Endothelial cell of umbilical vein (primary cell): ENCODE measurements around the gene PRKAG1. TPM values are rescaled to one million over a fixed set of nuclear protein-coding genes. Genes with fewer than 3 reads are reported as not detected.

Source experiments
- BruUV-seq: library from RNA; stranded (reverse); fragments of 400-500 nt; replicated peaks from 2 replicates; lab custom pipeline; 2021; lab: Mats Ljungman, UMichigan
- CTCF ChIA-PET: fragments of 300-600, 350-600 bp; sonication (Branson Sonifier 250); formaldehyde crosslinking; loops from one replicate; lab custom pipeline; 2021; ENCODE audit warnings: antibody characterized with exemption, inconsistent platforms; lab: Charles Lee
- POLR2A ChIA-PET: fragments of 300-600, 350-600 bp; sonication (Branson Sonifier 250); formaldehyde crosslinking; loops from one replicate; lab custom pipeline; 2021; ENCODE audit warnings: antibody characterized with exemption, inconsistent platforms; lab: Charles Lee
- DNase-seq: peaks from one replicate; pipeline ENCODE4 v3.0.0-alpha.2; 2011; ENCODE audit warnings: low read depth, low spot score
- FAIRE-seq: peaks from 2 replicates; lab custom pipeline; 2011; peaks lifted over from hg19 to GRCh38; lab: Jason Lieb, UNC
- H2AFZ ChIP-seq: 2 replicates; pipeline ENCODE4 v1.6.0; 2012; ENCODE audit warnings: low read depth, low read length, control low read depth, inconsistent platforms
- H3K27ac ChIP-seq: 2 replicates; pipeline ENCODE4 v1.5.1; 2011; ENCODE audit warnings: low read depth, mild to moderate bottlenecking, control low read depth, low read length, moderate library complexity; ENCODE audit not compliant: insufficient read depth
- H3K27me3 ChIP-seq, 2 experiments: 2 replicates each; pipeline versions ENCODE4 v1.6.0 to v1.6.1; 2011; ENCODE audit warnings: low read length in 2 of 2, mixed read lengths in 1 of 2; ENCODE audit not compliant: control insufficient read depth in 2 of 2, insufficient read depth in 2 of 2
- H3K36me3 ChIP-seq, 2 experiments: 2 replicates in 1 of 2; 3 replicates in 1 of 2; pipeline ENCODE4 v1.5.1; 2011; ENCODE audit warnings: low read length in 2 of 2, mild to moderate bottlenecking in 1 of 2, moderate library complexity in 1 of 2; ENCODE audit not compliant: control insufficient read depth in 2 of 2, insufficient read depth in 2 of 2; ENCODE audit errors: extremely low read depth in 1 of 2
- H3K4me1 ChIP-seq: 3 replicates; pipeline ENCODE4 v1.5.1; 2011; ENCODE audit warnings: mild to moderate bottlenecking, low read length; ENCODE audit not compliant: control insufficient read depth, insufficient read depth; ENCODE audit errors: extremely low read depth
- H3K4me2 ChIP-seq: 2 replicates; pipeline ENCODE4 v1.6.1; 2011; ENCODE audit warnings: low read length, control low read depth, mixed read lengths; ENCODE audit not compliant: insufficient read depth
- H3K4me3 ChIP-seq, 3 experiments: fragments of 200-600 bp in 1 of 3; sonication (generic), shearing (Covaris generic) in 1 of 3; replicated peaks in 1 of 3; 2 replicates each; pipeline ENCODE4 v1.5.1; 2011 to 2016; ENCODE audit warnings: control low read depth in 3 of 3, low read length in 3 of 3, mild to moderate bottlenecking in 2 of 3, inconsistent platforms in 1 of 3, low read depth in 1 of 3, moderate library complexity in 1 of 3; ENCODE audit not compliant: insufficient read depth in 1 of 3
- H3K79me2 ChIP-seq: 2 replicates; pipeline ENCODE4 v1.6.0; 2012; ENCODE audit warnings: low read length, inconsistent platforms; ENCODE audit not compliant: control insufficient read depth, insufficient read depth
- H3K9ac ChIP-seq: replicated peaks from 2 replicates; pipeline ENCODE3; 2011; ENCODE audit warnings: low read length, control low read depth; ENCODE audit not compliant: insufficient read depth; ENCODE audit errors: extremely low read depth
- H3K9me1 ChIP-seq: replicated peaks from 3 replicates; pipeline ENCODE4 v1.6.0; 2011; ENCODE audit warnings: mild to moderate bottlenecking, low read length; ENCODE audit not compliant: control insufficient read depth, insufficient read depth; ENCODE audit errors: extremely low read depth
- H3K9me3 ChIP-seq: replicated peaks from 2 replicates; pipeline ENCODE4 v1.5.1; 2012; ENCODE audit warnings: low read length, inconsistent platforms; ENCODE audit not compliant: control insufficient read depth, insufficient read depth
- H4K20me1 ChIP-seq: replicated peaks from 2 replicates; pipeline ENCODE3; 2011; ENCODE audit warnings: mild to moderate bottlenecking, low read length; ENCODE audit not compliant: control insufficient read depth, insufficient read depth; ENCODE audit errors: extremely low read depth
- EZH2 ChIP-seq: IDR thresholded peaks from 2 replicates; pipeline ENCODE4 v1.6.1; 2012; ENCODE audit warnings: borderline replicate concordance, low read depth, mild to moderate bottlenecking, moderate library complexity, low read length, inconsistent platforms; ENCODE audit not compliant: severe bottlenecking
- FOS ChIP-seq: IDR thresholded peaks from 2 replicates; pipeline ENCODE4 v1.6.1; 2011; ENCODE audit warnings: mild to moderate bottlenecking, low read length, moderate library complexity, borderline replicate concordance; ENCODE audit not compliant: insufficient read depth
- GATA2 ChIP-seq: IDR thresholded peaks from 2 replicates; pipeline ENCODE4 v1.7.0; 2011; ENCODE audit warnings: low read depth, mild to moderate bottlenecking, moderate library complexity, mixed read lengths, low read length; ENCODE audit not compliant: insufficient read length, insufficient read depth
- JUN ChIP-seq: IDR thresholded peaks from 2 replicates; pipeline ENCODE4 v1.6.1; 2011; ENCODE audit warnings: borderline replicate concordance, low read depth; ENCODE audit not compliant: insufficient read length, insufficient read depth
- MYC ChIP-seq: IDR thresholded peaks from one replicate; pipeline ENCODE4 v1.6.1; 2011; ENCODE audit warnings: mild to moderate bottlenecking, low read depth, low read length
- POLR2A ChIP-seq: IDR thresholded peaks from 2 replicates; pipeline ENCODE4 v1.6.1; 2012; ENCODE audit warnings: low read depth, mild to moderate bottlenecking, control low read depth, low read length
- POLR2AphosphoS5 ChIP-seq: IDR thresholded peaks from 2 replicates; pipeline ENCODE4 v1.6.1; 2012; ENCODE audit warnings: low read depth, mild to moderate bottlenecking, control low read depth, low read length, moderate library complexity; ENCODE audit not compliant: insufficient read depth
- dilution Hi-C: fragments of 300-500 bp; cut with MboI; formaldehyde crosslinking; loops from one replicate; pipeline ENCODE4 v1.15.0; 2019; ENCODE audit warnings: low sequenced_read_pairs; ENCODE audit not compliant: extremely low pct_ligation_motif_present
- intact Hi-C: fragments of 100-400 bp; cut with micrococcal nuclease; formaldehyde crosslinking; loops from one replicate; pipeline ENCODE4 v1.10.0; 2022
- polyA plus RNA-seq, 4 experiments: library from polyadenylated mRNA; depleted of rRNA in 3 of 4; stranded (reverse) in 3 of 4; unstranded in 1 of 4; fragments of >200 nt; gene quantifications; 2 replicates each; pipeline versions ENCODE4 v1.2.1 to v1.2.3, GENCODE V29; 2011 to 2012; ENCODE audit warnings: missing spikeins in 1 of 4
- total RNA-seq: library from RNA; stranded (reverse); gene quantifications from 2 replicates; pipeline ENCODE4 v1.2.3, GENCODE V29; 2021
- TF ChIP-seq, protein P1 (sequence below), 2 donors: IDR thresholded peaks; 1 replicate in 1 of 2; 2 replicates in 1 of 2; pipeline ENCODE4 v1.5.1; 2011; ENCODE audit warnings: low read length in 2 of 2, mild to moderate bottlenecking in 2 of 2, moderate library complexity in 2 of 2, control low read depth in 1 of 2, inconsistent platforms in 1 of 2, low read depth in 1 of 2; ENCODE audit not compliant: insufficient read depth in 1 of 2; ENCODE audit errors: extremely low read depth in 1 of 2
- TF ChIP-seq, protein P2 (sequence below): IDR thresholded peaks from 2 replicates; pipeline ENCODE4 v1.6.1; 2011; ENCODE audit not compliant: insufficient read depth, insufficient read length

Gene PRKAG1
- total and polyA plus RNA-seq, 2 donors (not counting 3 experiments of a cell fraction or from before 2014, with no cell fraction given), result 52.1 to 54.9 TPM

DNA sequence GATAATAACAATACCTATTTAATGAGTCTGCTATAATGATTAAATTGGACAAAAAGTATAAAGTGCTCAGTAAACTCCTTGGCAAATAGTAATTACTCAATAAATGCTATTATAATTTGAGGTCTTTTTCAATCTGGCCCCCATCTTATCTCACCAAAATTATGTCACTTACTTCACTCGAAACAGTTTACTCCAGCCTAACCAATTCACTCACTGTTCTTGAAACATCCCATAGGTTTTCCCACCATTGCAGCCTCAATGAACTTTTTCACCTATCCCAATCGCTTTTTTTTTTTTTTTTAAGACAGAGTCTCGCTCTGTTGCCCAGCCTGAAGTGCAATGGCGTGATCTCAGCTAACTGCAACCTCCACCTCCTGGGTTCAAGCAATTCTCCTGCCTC is 17.5 kb upstream of the PRKAG1 start:
- intact Hi-C loops, result no loop called here
- dilution Hi-C loops, result no loop called here
- TF ChIP-seq JUN, result no peak
- no peak for TF ChIP-seq POLR2A
- no peak for TF ChIP-seq GATA2
- TF ChIP-seq, protein P1, sequence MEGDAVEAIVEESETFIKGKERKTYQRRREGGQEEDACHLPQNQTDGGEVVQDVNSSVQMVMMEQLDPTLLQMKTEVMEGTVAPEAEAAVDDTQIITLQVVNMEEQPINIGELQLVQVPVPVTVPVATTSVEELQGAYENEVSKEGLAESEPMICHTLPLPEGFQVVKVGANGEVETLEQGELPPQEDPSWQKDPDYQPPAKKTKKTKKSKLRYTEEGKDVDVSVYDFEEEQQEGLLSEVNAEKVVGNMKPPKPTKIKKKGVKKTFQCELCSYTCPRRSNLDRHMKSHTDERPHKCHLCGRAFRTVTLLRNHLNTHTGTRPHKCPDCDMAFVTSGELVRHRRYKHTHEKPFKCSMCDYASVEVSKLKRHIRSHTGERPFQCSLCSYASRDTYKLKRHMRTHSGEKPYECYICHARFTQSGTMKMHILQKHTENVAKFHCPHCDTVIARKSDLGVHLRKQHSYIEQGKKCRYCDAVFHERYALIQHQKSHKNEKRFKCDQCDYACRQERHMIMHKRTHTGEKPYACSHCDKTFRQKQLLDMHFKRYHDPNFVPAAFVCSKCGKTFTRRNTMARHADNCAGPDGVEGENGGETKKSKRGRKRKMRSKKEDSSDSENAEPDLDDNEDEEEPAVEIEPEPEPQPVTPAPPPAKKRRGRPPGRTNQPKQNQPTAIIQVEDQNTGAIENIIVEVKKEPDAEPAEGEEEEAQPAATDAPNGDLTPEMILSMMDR (IDR thresholded peaks at IDR 0.05; ENCODE audit: extremely low read depth in 1 of 2, insufficient read depth in 1 of 2, low read depth in 1 of 2, low read length in 2 of 2), result no peak
- TF ChIP-seq EZH2, result no peak
- TF ChIP-seq, protein P2, sequence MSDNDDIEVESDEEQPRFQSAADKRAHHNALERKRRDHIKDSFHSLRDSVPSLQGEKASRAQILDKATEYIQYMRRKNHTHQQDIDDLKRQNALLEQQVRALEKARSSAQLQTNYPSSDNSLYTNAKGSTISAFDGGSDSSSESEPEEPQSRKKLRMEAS, result no peak
- TF ChIP-seq MYC, result no peak
- TF ChIP-seq FOS, result no peak
- TF ChIP-seq POLR2AphosphoS5, result no peak
- Histone ChIP-seq H3K9ac (no peak overlapping the region), H3K27me3 (no peaks in the 10 kb centered on the region), H4K20me1 (no peaks in the 10 kb centered on the region), H3K27ac (no peak overlapping the region), H3K4me3 (no peak overlapping the region), H3K36me3 (peaks cover 40 to 77% of the 10 kb centered on the region in 2 experiments), H3K9me3 (no peaks in the 10 kb centered on the region), H2AFZ (no peak overlapping the region), H3K79me2 (no peaks in the 10 kb centered on the region), H3K4me1 (no peaks in the 10 kb centered on the region), H3K9me1 (no peaks in the 10 kb centered on the region), H3K4me2 (no peak overlapping the region)
- DNase-seq (no peak), FAIRE-seq (no peak)
- CTCF ChIA-PET, result interaction anchor here (0.6 kb wide), 1 partner anchor 176 kb away, joined by 3 read pairs; no protein-coding TSS in a partner anchor
- no TSS peak for BruUV-seq
- POLR2A ChIA-PET, result no interaction called here
